DOHH2 (cell line): ENCODE measurements around the gene BRPF3.

ENCODE experiments used
- H3F3A ChIP-seq: fragments of 200-600 bp; sonication (generic), shearing (Covaris generic); 2 replicates; pipeline ENCODE4 v1.6.0; 2016; ENCODE audit warnings: antibody characterized with exemption, mild to moderate bottlenecking; ENCODE audit not compliant: control insufficient read depth, insufficient read depth
- H3K27ac ChIP-seq: fragments of 200-600 bp; sonication (generic); 2 replicates; pipeline ENCODE4 v1.5.1; 2014; ENCODE audit warnings: low read depth, mild to moderate bottlenecking, low read length, moderate library complexity
- H3K27me3 ChIP-seq: fragments of 200-600 bp; sonication (generic); 2 replicates; pipeline ENCODE4 v1.6.1; 2014; ENCODE audit warnings: mild to moderate bottlenecking, low read length, mixed read lengths; ENCODE audit not compliant: control insufficient read depth
- H3K36me3 ChIP-seq: fragments of 200-600 bp; sonication (generic); 2 replicates; pipeline ENCODE4 v1.6.1; 2014; ENCODE audit warnings: mild to moderate bottlenecking, low read length, moderate library complexity, mixed read lengths; ENCODE audit not compliant: control insufficient read depth
- H3K4me1 ChIP-seq: fragments of 200-600 bp; sonication (generic); 2 replicates; pipeline ENCODE4 v1.6.1; 2014; ENCODE audit warnings: mild to moderate bottlenecking, low read length, mixed read lengths; ENCODE audit not compliant: control insufficient read depth
- H3K4me2 ChIP-seq: fragments of 200-600 bp; sonication (generic); 2 replicates; pipeline ENCODE4 v1.6.0; 2014; ENCODE audit warnings: mild to moderate bottlenecking, low read length, moderate library complexity
- H3K4me3 ChIP-seq: fragments of 200-600 bp; sonication (generic); 2 replicates; pipeline ENCODE4 v1.5.1; 2014; ENCODE audit warnings: mild to moderate bottlenecking, low read length, mixed read lengths
- H3K79me2 ChIP-seq: fragments of 200-600 bp; sonication (generic); 2 replicates; pipeline ENCODE4 v1.6.1; 2014; ENCODE audit warnings: mild to moderate bottlenecking, low read length, mixed read lengths; ENCODE audit not compliant: control insufficient read depth
- H3K9me2 ChIP-seq: fragments of 200-600 bp; sonication (generic); replicated peaks from 2 replicates; pipeline ENCODE4 v1.6.1; 2014; ENCODE audit warnings: mild to moderate bottlenecking, low read length, mixed read lengths; ENCODE audit not compliant: control insufficient read depth
- H3K9me3 ChIP-seq: fragments of 200-600 bp; sonication (generic); 2 replicates; pipeline ENCODE4 v1.6.1; 2014; ENCODE audit warnings: antibody characterized with exemption, low read length, mixed read lengths; ENCODE audit not compliant: control insufficient read depth, insufficient read depth
- H4K20me1 ChIP-seq: fragments of 200-600 bp; sonication (generic); 2 replicates; pipeline ENCODE4 v1.6.0; 2014; ENCODE audit warnings: low read depth, mild to moderate bottlenecking, antibody characterized with exemption, low read length, moderate library complexity; ENCODE audit not compliant: control insufficient read depth, insufficient read depth
- CTCF ChIP-seq: fragments of 200-600 bp; sonication (generic); IDR thresholded peaks from one replicate; pipeline ENCODE4 v1.5.1; 2014; ENCODE audit warnings: antibody characterized with exemption, mild to moderate bottlenecking, low read depth, low read length; ENCODE audit not compliant: poor library complexity, severe bottlenecking
- EZH2phosphoT487 ChIP-seq: fragments of 200-600 bp; sonication (generic); IDR thresholded peaks from 2 replicates; pipeline ENCODE4 v1.6.1; 2017; ENCODE audit warnings: borderline replicate concordance, mild to moderate bottlenecking, antibody characterized with exemption, low read length, moderate library complexity, mixed read lengths

BRPF3 gene

GRCh38 chr6:36196880-36197548 lies 470 bp downstream of the BRPF3 start:
- Histone ChIP-seq H4K20me1 (no peaks in the 10 kb centered on the region), H3K9me3 (no peaks in the 10 kb centered on the region), H3K9me2 (no peaks in the 10 kb centered on the region), H3F3A (peaks cover 8% of the 10 kb centered on the region), H3K27ac (peak overlapping the region; percentile 61), H3K36me3 (peaks cover 38% of the 10 kb centered on the region), H3K79me2 (peaks cover 39% of the 10 kb centered on the region), H3K27me3 (no peaks in the 10 kb centered on the region), H3K4me2 (peak overlapping the region; percentile 98), H3K4me1 (peaks cover 33% of the 10 kb centered on the region), H3K4me3 (peak overlapping the region; percentile 89)
- no peak for TF ChIP-seq EZH2phosphoT487
- TF ChIP-seq CTCF = no peak

GRCh38 chr6:36197739-36198221 lies 1.2 kb downstream of the BRPF3 start:
- Histone ChIP-seq H3K9me2 (no peaks in the 10 kb centered on the region), H3K79me2 (peaks cover 46% of the 10 kb centered on the region), H3K4me2 (peak overlapping the region; percentile 88), H3K27me3 (no peaks in the 10 kb centered on the region), H3K36me3 (peaks cover 46% of the 10 kb centered on the region), H3F3A (peaks cover 8% of the 10 kb centered on the region), H3K4me3 (peak overlapping the region; percentile 89), H4K20me1 (no peaks in the 10 kb centered on the region), H3K27ac (no peak overlapping the region), H3K9me3 (no peaks in the 10 kb centered on the region), H3K4me1 (peaks cover 35% of the 10 kb centered on the region)
- no peak for TF ChIP-seq EZH2phosphoT487
- TF ChIP-seq CTCF = no peak

GRCh38 chr6:36198986-36199385 lies 2.4 kb downstream of the BRPF3 start:
- H3K79me2 ChIP-seq = peaks cover 52% of the 10 kb centered on the region
- no peak for TF ChIP-seq CTCF
- no peak for TF ChIP-seq EZH2phosphoT487

More at GRCh38 chr6:36198986-36199385, 2.4 kb downstream of the BRPF3 start:
- H3K4me3 ChIP-seq = no peak overlapping the region
- H3K9me3 ChIP-seq = no peaks in the 10 kb centered on the region
- H3F3A ChIP-seq = peaks cover 8% of the 10 kb centered on the region
- no peaks in the 10 kb centered on the region for H3K27me3 ChIP-seq
- peaks cover 58% of the 10 kb centered on the region for H3K36me3 ChIP-seq
- peaks cover 41% of the 10 kb centered on the region for H3K4me1 ChIP-seq
- H3K4me2 ChIP-seq = no peak overlapping the region
- no peaks in the 10 kb centered on the region for H3K9me2 ChIP-seq
- no peaks in the 10 kb centered on the region for H4K20me1 ChIP-seq
- H3K27ac ChIP-seq = no peak overlapping the region
